GM18907 (cell line): Measurements from ENCODE around the gene MBD5.

ENCODE experiments used
- ATAC-seq: cut with Tn5 transposase; IDR thresholded peaks from one replicate; pipeline ENCODE4 v1.9.1; 2021; ENCODE audit warnings: mild to moderate bottlenecking, moderate library complexity; ENCODE audit not compliant: unreplicated experiment

MBD5 gene

DNA sequence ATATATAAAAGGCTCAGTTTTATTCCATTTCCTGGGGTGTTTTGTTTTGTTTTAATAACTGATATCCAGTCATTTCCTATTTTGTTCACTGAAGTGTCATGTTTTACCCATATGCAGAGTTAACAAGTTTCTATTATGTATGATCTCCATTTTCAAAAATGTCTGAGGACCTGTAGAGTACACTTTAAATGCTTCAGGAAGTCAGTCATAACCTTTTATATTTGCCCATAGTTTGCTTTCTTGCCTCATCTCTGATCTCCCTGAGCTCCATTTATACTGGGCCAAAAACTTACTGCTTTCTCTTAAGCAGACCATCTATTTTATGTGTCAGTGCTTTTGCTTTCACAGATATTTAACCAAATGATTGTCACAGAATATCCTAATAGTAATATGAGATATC is 278.7 kb downstream of the MBD5 start:
- ATAC-seq: no peak

- no peak for ATAC-seq
Measured at GRCh38 chr2:148300544-148300943, 279.7 kb downstream of the MBD5 start.

DNA sequence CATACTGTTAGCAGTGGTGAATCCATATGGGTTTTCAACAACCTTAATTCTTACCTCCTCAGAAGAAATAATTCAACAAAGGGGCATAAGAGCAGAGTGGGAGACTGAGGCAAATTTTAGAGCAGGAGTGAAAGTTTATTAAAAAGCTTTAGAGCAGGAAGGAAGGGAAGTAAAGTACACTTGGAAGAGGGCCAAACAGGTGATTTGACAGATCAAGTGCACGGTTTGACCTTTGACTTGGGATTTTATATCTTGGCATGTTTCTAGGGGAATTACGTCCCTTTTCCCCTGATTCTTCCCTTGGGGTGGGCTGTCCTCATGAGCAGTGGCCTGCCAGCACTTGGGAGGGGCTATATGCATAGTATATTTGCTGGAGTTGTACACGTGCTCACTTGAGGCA is 280.5 kb downstream of the MBD5 start:
- no peak for ATAC-seq

- no peak for ATAC-seq
Measured at GRCh38 chr2:148302526-148302925, 281.6 kb downstream of the MBD5 start.

DNA sequence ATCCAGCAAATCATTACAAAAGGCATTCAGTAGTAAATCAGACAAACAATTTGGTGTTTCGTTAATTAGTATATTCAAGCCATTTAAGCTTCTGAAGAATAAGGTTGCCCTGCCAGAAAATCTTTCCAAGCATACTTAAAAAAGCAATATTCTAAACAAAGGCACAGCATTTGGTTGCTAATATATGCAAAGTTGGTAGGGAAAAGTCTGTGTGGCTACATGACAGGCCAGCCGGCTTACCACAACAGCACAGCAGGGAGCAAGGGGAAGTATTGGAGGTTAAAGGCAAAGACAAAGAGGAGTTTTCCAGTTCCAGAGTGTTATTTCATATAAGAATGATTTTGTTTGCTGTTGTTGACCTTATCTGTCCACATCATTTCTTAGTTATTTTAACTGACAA is 282.3 kb downstream of the MBD5 start:
- ATAC-seq: no peak

GRCh38 chr2:148305476-148305875 is 284.6 kb downstream of the MBD5 start:
- ATAC-seq: no peak

GRCh38 chr2:148306027-148306426 is 285.1 kb downstream of the MBD5 start:
- ATAC-seq: no peak

GRCh38 chr2:148317598-148317997 is 296.7 kb downstream of the MBD5 start:
- ATAC-seq: no peak

DNA sequence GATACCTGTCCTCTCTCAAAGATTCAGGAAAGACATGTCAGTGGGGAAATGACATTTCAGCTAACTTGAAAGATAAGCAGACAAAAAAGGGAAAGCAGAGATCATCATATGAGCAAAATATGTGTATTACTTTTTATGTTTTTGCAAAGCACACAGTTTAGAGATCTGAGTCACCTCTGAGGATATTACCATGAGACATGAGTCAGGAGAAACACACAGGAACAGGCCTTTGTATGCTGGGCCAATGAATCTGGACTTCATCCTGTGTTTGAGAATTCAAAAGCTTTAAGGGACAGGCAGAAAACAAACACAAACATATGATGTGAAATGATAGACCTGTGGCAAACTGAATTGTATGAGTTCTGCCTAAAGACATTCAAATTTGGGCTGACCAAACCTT is 317.6 kb downstream of the MBD5 start:
- ATAC-seq: no peak

GRCh38 chr2:148342086-148342485 is 321.2 kb downstream of the MBD5 start:
- ATAC-seq: no peak

DNA sequence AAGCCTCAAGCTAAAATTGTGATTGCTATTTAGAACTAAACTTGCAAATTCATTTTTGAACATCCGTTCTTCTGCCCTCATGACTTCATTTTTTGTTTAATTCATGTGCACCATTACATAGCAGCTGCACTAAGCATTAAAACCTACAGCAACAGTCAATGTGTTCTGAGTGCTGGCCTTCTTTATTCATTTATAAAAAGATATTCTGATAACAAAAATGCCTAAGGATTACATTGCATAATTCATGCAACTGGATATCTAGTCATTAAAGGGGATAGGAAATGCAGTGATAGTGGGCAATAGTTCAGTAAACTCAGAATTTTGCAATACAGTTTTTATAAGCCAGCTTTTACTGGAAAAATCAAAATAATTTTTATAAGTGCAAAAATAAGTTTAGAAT is 329.3 kb downstream of the MBD5 start:
- no peak for ATAC-seq

DNA sequence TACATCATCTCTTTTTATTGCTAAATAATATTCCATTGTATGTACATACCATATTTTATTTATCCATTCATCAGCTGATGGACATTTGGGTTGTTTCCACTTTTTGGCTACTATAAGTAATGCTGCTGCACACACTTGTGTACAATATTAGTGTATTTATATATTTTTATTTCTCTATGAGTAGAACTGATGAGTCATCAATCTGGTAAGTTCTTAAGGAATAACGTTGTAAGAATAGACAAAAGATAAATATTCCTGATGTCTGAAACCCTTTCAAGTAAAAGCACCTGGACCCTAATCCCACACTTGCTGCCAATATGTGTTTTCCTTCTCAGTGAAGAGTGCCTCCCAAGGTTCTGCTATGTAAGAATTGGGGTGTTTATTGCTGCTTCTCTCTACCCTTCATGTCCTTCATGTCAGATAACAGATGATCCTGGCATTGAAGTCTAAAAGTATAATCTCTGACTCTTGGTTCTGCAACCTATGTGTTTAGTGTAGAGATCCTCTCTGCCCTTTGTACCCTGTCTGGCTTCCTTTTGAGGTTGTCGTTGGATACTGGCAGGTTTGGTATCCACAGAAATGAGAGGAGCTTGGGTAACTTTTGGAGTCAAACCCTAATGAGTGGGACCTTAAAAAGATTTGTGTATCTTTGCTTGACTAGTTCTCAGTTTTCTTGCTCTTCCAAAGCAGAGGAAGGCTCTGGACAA is 330.7 kb downstream of the MBD5 start:
- ATAC-seq: no peak

GRCh38 chr2:148358375-148358774 is 337.5 kb downstream of the MBD5 start:
- no peak for ATAC-seq

DNA sequence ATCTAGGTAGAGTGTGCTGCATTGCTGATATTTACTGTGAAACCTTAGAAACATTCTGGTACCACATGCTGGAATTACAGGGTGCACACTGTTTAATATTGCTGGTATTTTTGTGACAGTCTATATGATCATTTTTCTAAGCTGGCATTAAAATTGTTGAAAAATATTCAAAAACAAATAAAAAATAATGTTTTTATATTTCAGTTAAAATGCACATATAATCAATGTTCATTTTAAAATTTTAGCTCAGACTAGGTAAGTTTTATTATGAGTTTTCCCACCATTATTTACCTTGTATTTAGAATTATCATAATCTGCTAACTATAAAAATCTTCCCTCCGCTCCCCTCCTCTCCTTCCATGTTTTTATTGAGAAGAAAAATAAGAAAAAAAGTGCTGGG is 339.8 kb downstream of the MBD5 start:
- ATAC-seq: no peak

GRCh38 chr2:148362144-148362796 is 341.4 kb downstream of the MBD5 start:
- ATAC-seq: no peak

GRCh38 chr2:148375214-148375613 is 354.3 kb downstream of the MBD5 start:
- ATAC-seq: no peak

- ATAC-seq: no peak
Measured at GRCh38 chr2:148391324-148391723, 370.4 kb downstream of the MBD5 start.

DNA sequence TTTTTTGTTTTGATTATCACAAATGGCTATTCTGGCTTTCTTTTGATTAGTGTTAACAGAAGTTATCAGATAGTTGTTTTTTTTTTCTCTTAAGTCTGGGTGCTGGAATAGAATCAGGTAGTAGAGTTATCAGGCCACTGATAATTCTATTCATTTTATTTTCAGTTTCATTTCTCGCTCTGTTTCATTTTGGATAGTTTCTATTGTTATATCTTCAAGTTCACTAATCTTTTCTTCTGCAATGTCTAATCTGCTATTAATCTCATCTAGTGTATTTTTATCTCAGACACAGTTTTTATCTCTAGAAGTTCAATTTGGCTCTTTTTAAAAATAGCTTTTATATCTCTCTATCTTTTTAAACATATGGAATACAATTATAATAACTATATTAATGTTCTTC is 381.9 kb downstream of the MBD5 start:
- ATAC-seq: no peak

DNA sequence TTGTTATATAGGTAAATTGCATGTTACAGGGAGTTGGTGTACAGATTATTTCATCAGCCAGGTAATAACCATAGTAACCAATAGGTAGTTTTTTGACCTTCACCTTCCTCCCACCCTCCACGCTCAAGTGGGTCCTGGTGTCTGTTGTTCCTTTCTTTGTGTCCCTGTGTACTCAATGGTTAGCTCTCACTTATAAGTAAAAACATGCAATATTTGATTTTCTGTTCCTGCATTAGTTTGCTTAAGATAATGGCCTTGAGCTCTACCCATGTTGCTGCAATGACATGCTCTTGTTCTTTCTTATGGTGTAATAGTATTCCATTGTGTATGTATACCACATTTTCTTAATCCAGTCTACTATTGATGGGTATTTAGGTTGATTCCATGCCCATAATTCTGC is 390.0 kb downstream of the MBD5 start:
- no peak for ATAC-seq

DNA sequence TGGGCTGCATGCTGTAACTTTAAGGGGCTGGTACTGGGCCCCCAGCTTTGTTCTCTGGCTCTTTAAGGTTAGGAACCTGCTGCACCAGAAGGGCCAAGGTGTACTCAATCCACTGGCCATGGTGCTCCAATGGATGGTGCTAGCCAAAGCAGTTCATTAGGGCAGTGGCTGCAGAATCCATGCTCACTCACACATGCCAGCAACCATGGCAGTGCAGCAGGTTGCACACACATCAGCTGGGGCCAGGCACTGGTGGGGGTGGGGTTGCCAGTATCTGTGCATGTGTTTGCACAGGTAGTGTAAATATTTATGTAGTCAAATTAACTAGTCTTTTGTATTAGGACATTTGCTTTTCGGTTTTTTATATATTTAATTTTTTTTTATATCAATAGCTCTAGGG is 395.4 kb downstream of the MBD5 start:
- ATAC-seq: no peak

GRCh38 chr2:148430101-148430500 is 409.2 kb downstream of the MBD5 start:
- no peak for ATAC-seq

DNA sequence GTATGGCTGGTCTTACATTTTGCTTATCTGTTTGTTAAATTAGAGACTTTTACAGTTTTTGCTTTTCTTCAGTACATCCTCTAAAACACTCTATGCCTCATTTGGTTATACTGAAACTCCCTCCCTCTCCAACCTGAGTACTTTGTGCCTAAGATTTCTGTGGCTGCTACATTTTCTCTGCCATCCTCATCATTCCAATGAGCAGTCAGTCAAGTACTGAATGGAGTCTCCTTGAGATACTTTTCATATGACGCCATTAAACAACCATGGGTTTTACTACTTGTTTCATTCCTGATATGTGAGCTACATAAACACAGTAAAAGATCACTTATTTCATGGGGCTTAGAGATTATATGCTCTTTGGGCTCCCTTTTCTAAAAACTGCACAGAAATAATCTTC is 427.0 kb downstream of the MBD5 start:
- ATAC-seq: no peak

- ATAC-seq: no peak
Measured at GRCh38 chr2:148450531-148450930, 429.6 kb downstream of the MBD5 start.
